GM12801 (cell line): Measurements from ENCODE around the gene SUPT20HL2.

ENCODE experiments used
- CTCF ChIP-seq: IDR thresholded peaks from one replicate; pipeline ENCODE4 v1.5.1; 2011; ENCODE audit warnings: control low read depth; ENCODE audit not compliant: insufficient read length; ENCODE audit errors: extremely low read depth

SUPT20HL2 gene

GRCh38 chrX:24314019-24314635 is at the start of gene SUPT20HL2:
Gene SUPT20HL2, minus strand, starts transcription at chrX:24314069. Its CDS starts 754 bp downstream, at chrX:24313315.
- no peak for TF ChIP-seq CTCF

DNA sequence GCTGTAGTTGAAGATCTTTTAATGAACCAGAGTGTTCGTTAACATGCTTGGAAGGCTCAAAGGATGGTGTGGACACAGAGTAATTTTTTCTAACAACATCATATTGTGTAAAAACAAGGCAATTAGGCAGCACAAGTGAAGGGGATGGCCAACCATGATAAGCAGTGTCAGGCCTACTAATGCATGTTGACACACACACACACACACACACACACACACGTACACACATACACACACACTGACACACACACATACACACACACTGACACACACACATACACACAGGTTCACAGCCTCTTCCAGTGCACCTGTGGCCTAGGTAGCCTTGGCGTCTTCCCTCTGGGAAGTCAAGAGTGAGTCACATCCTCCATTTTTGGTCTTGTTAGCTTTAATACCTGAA is 46.4 kb upstream of the SUPT20HL2 start, which contains the start of gene SUPT20HL1:
SUPT20HL1 (plus strand) TSS at position 368 of the 400 bp plus-strand sequence. CDS start 2,122 bp downstream, outside the sequence.
- no peak for TF ChIP-seq CTCF

GRCh38 chrX:24357106-24357505 is 43.2 kb upstream of the SUPT20HL2 start:
- no peak for TF ChIP-seq CTCF

- TF ChIP-seq CTCF, result no peak
Measured at GRCh38 chrX:24355095-24355494, 41.2 kb upstream of the SUPT20HL2 start.

DNA sequence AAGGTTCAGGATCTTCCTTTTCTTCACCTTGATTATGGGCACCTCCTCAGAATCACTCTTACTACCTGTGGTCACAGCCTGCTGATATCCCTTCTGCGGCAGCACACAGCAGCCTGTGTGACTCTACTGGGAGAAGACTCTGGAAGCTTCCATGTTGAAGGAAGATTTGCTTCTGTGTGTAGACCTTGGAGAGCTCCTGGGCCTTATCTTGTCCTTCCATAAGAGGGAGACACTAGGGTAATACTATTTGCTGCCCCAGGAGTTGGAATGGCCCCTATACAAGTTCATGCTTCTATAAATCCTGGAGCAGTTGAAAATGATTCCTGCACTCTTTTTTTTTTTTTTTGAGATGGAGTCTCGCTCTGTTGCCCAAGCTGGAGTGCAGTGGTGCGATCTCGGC is 36.3 kb upstream of the SUPT20HL2 start:
- TF ChIP-seq CTCF, result no peak

DNA sequence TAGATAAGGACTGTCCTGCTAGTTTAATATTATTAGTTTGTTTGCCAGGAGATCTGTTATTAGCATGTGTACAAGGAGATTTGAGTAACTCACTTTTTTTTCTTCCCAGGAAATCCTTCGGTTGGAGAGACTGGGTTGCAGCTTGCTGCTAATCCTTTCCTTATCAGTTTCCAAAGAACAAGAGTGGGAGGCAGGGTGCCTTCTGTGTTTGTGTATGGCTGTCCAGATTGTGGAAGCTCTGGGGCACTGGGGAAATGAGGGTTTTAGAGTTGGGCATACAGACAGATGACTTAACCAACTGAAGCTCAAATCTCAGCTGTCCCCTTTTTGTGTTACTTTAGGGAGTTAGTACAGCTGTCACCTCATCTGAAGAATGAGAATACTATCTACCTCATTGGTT is 34.0 kb upstream of the SUPT20HL2 start:
- TF ChIP-seq CTCF, result no peak

- TF ChIP-seq CTCF, result no peak
Measured at GRCh38 chrX:24343719-24344118, 29.9 kb upstream of the SUPT20HL2 start.
